Inferior parietal cortex (tissue), 1 donor: ENCODE results near the gene AOPEP.

Experiments
- DNase-seq: peaks from one replicate; pipeline ENCODE4 v3.0.0-alpha.2; 2016; ENCODE audit errors: extremely low spot score

Gene AOPEP

DNA sequence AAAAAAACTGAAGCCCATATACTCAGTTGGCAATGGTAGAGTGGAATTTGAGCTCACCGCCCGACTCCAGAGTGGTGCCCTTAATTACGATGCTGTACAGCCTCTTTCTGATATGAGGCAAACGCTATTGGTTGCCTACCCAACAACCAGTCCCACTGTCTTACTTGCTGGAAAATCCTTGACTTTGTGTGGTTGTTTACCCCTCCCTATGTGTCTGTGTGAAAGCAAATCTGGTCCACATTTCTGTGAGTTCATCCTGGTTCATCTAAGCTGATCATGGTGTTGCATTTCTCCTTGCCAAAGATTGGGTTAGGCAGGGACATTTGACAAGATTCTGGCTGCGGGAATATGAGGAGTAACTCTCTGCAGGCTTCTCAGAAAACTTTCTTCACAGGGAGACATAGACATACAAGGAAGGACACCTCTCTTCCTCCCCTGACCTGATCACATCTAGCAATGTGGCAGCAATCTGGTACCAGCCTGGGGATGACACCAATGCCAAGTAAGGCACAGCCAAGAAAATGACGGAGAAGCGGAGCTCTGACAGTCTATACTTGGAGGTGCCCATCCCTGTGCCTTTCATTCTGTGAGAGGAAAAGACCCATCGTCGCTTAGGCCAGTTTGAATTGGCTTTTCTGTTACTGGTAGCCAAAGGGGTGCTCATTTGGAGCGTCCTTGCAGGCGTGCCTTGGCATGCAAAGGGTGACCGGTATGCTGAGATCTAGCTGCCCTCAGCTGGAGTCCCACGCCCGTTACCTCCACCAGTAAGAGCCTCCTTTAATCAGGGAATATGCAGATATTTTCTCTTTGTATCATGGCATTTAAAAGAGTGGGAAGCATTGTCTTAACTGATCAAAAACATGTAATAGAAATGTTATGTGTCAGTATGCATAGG, 124.3 kb downstream of the AOPEP start:
- DNase-seq, result no peak

DNA sequence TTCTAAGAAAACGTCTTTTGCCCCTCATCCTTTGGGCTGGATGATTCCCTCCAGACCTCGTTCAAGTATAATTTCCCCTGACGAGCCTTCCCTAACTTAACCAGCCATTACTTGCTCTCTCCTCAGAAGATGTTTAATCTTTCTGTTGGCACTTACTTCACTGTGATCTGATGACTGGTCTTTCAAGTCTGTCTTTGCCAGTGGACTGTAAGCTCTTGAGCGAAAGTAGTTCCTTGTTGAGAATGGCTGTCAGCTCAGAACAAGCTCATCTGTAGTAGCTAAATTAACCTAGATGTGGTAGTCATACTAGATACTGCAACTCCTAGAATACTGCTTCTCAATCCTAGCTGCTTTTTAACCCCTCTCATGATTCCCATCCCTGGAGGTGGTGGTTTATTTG, 125.0 kb downstream of the AOPEP start:
- DNase-seq, result no peak

DNA sequence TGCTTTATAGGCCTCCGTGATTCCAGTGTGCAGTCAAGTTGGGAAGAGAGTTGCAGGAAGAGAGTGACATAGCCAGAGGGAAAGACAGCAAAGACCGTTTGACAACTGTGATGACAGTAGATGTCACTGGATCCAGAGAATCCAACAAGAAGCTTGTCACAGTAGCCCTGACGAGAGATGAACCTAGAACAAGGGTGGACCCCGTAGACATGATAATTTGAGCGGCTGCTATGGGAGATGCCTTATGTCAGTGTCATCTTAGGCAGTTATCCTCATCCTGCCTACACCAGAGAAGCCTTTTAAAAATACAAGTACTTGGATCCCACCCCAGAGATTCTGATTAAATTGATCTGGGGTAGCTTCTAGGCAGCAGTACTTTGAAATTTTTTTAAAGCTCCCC, 125.4 kb downstream of the AOPEP start:
- no peak for DNase-seq

DNA sequence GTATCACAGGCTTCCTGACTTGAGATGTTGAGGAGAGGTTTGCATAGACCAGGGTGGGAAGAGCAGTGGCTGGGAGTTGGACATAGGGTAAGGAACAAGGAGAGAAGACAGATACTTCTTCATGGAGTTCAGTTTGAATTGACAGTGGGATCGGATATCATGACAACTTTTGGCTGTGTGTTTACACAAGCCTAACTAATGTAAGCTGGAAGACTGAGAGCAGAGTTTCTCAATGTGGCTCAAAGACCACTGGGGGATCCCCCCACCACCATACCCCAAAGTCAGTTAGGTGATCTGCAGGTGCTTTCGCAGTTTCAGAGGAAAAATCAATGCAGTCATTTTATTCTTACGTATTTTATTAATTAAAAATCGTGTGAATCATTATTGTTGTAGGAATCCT, 125.9 kb downstream of the AOPEP start:
- DNase-seq, result no peak

DNA sequence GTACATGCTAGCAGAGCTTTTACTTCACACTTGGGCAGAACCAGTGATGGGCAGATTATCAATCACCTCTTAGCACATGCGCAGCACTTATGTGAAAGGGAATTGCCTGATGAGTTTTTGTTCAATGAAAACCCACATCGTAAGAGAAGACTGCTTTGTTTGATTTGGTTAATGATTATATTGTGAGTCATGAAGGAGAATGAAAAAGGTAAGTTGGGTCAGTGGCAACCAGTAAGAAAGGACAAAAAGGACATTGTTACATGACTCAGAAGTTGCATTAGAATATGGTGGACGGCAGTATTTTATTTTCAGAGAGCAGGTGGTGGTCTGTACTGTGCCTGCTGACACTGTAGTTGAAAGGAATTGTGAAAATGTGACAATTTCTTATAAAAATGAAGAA, 127.4 kb downstream of the AOPEP start:
- no peak for DNase-seq

DNA sequence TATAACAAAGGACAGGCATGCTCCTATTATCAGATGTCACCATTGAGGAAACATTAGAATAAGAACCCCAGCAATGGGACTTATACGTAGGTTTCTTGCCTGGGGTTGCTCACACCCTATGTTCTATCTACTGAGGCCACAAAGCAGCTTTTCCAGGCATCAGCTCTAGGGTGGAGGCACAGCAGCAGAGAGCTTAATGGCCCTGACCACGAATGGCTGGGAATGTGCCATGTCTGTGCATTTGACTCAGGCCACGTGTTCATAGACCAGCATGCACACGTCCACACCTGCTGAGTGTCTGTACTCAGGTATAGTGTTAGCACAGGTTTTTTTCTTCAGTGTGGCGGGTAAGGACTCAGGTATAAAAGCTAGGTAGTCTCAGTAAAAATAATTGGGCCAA, 129.4 kb downstream of the AOPEP start:
- DNase-seq, result no peak

DNA sequence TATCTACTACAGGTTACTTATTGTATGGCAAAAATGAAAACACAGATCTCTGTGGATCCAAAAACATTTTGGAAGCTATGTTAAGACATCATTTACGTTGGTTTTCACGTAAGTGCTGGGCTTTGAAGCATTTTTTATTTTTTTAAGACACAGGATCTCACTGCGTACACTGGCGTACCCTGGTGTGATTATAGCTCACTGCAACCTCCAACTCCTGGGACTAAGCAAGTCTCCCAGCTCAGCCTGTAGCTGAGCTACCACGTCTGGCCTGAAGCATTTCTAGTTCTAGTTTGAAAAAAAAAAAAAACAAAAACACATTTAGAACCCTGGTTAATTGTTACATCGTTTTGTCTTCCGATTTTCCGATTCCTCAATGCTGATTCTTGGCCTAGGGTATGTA, 131.3 kb downstream of the AOPEP start:
- no peak for DNase-seq

DNA sequence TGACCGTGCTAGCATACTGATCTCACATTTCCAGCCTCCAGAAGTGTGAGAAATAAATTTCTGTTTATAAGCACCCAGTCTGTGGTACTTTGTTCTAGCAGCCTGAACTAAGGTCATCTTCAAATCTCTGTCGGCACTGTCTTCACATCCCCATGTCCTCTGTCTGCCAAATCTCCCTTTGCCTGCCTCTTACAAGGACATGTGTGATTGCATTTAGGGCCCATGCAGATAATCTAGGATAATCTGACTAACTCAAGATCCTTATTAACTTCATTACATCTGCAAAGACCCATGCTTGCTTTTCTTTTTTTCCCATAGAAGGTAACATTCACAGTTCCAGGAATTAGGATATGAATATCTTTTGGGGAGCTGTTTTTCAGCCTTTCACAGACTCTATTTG, 132.7 kb downstream of the AOPEP start:
- no peak for DNase-seq

DNA sequence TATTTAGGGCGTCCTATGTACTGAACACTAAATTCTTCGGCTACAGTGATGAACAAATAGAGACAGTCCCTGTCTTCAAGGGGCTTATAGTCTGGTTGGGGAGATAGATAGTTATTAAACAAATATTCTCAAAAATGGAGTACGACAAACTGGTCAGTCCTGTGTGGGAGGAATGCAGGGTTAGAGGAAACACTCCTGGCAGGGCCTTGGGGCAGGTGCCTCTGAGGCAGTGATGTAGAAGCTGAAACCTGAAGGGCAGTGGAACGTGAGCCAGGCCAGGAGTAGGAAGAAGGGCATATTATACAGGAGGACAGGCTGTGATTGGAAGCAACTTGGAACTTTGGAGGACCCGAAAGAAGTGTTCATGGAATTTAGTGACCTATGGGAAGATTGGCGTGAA, 133.4 kb downstream of the AOPEP start:
- DNase-seq, result no peak

DNA sequence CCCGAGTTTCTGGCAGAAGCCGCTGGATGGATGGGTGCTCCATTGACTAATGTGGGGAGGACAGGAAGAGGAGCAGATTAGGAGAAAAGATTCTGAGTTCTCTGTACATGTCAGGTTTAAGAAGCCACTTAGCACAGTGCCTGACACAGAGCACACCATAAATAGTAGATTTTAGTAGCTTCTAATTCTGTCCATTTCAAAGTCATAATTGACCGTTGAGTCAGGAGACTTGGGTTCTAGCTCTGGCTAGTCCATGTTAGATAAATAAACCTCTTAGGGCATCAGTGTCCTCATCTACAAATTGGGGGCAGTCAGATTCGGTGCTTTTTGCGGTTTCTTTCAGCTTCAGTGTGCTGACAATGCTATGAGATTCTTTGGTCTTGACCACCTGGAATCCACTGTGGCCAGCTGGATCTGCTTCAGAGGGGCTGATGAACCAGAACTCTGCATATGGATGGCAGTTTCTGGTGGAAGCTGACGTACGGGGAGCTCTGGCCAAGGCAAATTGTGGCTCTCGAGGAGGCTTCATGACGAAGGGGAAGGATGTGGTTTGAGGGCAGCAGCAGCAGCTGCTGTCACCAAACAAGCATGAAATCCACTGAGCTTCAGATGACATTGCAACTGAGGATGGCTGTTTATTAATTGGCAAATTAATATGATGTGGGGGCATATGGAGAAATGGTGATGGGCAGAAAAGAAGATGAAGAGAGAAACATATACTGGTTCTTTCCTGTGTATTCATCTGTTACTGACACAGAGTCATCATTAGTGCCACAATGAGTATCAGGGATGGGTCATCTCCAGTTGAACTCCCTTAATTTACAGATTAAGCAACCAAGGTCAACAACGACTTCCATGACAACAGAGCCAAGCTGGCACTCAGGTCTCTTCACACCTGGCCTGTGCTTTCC, 134.4 kb downstream of the AOPEP start:
- DNase-seq, result no peak

DNA sequence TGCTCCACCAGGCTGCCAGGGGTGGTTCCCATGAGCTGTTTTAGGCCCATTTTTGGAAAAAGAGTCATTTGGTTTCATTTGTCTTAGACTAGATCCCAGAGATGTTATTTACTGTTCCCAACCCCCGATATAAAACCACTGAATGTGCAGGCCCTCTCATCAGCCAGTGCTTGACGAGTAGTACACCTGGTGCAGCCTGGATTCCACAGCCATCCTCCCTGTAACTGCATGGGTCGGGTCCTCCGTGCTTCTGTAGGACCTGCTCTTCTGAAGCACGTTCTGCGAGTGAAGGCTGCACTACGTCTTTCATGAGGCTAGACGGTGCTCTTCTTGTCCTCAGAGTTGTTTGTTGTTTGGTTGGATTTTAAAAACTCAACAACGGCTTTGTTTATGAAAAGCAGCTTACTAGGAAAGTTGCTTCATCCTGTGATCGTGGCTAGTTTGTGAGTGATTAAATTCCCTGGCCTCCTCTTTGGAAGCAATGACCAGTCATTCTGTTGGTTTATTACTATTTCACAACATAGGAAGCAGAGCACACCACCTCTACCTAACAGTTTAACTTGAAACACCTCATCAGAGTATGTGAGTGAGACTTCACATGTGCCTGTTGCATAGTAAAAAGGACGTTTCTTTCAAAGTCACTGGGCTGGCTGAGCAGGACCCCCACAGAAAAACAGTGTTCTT, 135.2 kb downstream of the AOPEP start:
- no peak for DNase-seq

DNA sequence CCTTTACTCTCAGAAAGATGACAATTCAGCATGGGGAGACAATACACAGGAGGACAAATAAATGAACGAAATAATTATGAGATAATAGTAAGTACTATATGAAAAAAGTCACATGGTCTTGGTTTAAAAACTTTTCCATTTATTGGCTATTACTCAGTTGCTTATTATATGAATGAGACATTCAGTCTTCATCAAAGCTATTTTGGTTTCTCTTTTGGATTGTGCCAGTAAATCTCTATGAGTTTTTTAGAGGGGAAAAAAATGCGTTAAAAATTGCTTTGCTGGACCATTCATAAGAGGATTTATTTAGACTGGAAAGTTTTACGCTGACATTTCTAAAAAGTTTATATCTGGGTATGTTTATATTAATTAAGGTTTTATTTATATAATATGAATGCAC, 137.7 kb downstream of the AOPEP start:
- DNase-seq, result no peak

DNA sequence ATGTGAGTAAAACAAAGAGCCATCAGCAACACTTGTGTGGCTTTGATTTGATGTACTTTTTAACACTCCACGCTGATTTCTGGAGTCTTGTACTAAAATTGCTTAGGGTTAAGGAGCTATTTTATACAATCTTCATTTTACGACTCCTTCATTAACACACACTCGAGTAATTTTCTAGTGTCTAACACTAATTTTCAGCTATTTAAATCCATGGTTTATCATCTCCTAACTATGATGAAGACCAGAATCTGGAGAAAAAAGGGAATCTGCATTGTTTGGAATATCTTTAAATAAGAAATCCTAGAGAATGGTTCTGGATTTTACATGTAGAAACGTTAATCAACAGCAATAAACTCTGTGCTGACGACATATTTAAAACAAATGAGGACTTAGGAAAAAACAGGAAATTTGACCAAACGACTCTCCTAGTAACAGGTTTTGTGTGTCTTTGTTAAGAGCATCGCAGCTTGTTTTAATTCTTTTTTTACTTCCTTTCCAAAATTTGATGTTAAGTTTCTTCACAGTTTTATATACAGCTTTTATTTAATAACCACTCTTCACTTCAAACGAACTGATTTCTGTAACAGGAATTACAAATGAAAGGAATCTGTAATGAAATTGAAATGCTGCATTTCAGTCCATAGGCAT, 138.5 kb downstream of the AOPEP start:
- DNase-seq, result no peak

DNA sequence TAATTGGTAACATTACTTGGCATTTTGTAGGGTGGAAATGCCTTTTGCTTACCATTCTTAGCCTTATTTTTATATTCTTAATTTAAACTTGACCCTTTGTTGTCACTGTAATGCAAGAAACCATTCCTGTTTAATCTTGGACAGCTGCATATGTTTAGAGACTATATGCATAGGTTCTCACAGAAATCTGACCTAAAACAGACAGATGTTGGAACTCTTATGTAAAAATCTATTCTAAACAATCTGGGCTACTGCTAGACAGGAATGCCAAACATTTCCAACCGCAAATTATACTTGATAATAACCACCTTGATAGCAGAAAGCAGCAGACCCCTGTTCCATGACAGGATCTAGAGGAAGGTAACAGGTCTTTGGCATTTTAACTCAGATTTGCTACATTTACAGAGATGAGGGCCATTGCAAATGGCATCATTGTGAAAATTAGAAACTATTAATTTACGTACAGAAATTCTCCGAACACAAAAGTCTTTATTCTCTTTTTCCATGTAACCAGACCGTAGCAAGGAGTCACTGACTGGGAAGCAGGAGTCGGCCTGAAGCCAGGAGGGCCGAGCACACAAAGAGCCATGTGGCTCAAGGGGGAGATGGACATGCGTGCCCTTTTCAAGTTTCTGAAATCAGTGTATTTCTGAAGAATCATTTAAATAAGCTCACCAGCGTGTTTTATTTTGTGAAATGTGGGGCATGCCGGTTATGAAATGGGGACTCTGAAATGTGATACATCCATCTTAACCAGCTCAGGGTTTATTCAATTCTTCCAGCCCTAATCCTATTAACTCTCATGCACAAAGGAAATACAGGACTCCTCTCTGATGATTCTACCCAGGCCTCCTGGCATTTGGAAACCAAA, 139.3 kb downstream of the AOPEP start:
- DNase-seq, result peak; percentile 57

DNA sequence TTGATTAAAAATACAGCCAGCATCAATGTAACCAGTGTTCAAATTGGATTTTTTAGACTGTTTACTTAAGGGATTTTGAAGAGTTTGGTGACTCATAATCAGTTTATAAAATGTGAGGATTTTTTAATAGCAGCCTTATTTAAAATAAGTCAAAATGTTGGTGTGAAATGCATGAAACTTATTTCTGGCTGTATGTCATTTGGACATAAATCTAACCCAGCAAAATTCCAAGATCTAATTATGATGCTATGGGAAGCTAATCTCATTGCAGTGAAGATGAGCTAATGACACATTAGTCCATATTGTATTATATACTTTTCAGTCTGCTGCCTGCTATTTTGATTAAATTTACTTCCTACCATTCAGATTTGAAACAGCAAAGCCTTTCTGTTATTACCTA, 140.3 kb downstream of the AOPEP start:
- DNase-seq, result no peak

DNA sequence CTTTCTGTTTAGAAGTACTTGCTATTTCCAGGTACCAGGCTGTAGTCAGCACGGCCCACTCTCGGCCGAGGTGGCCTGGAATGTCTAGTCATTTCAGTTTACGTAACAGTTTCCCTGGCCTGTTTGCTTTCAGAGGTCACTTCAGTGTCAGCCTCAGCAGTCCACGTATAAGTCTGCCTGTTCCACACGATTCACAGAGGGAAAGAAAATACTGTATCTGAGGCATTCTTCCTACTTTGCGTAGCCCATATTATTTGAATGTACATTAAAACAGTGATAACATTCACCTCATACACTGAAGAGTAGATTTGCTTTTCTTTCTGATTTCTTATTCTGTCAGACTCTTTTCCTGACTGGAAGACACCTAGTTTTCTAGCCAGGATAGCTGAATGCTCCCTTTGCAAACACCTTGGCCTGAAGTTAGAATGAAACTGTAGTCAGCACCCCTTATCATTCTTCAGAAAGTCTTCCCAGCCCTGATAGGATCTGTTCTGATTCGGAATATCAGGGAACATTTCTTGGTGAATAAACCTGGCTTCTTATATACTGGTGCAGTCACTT, 140.9 kb downstream of the AOPEP start:
- DNase-seq, result peak; percentile 52

DNA sequence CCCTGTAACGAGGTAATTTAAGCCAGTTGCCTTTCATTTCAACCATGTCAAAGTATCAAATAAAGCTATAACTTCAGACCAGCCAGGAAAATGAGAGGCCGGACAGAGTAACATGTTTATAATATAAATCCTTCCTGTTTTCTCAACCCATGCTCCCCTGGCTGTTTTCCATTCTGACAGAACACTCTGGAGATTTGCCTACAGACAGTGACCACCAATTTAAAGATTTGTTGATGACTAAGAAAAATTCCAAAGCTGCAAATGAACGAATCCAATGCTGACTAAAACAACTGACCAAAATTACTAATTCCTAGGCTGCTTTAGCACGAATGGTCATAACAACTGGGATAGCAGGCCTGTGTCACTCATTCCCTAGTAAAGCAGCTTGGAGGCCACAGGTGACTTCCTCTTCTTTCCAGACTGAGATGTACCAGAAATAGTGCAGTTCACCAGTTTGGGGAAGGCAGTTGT, 141.4 kb downstream of the AOPEP start:
- no peak for DNase-seq

DNA sequence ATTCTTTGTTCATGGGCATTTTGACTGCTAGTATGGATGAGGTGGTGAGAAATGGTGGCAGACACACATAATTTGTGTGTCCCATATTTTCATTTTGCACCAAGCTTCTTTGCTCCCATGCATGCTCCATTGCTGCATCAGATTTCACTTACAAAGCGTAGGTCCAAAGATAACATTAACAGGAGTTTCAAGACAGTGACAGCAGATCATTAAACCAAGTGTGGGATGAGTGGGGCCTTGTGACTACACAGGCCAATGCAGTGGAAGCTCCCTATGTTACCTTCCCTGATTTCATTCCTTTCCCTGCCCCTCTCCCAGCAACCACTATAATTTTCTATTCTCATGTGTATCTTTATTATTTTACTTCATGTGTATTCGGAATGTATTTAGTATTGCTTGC, 142.0 kb downstream of the AOPEP start:
- DNase-seq, result no peak

DNA sequence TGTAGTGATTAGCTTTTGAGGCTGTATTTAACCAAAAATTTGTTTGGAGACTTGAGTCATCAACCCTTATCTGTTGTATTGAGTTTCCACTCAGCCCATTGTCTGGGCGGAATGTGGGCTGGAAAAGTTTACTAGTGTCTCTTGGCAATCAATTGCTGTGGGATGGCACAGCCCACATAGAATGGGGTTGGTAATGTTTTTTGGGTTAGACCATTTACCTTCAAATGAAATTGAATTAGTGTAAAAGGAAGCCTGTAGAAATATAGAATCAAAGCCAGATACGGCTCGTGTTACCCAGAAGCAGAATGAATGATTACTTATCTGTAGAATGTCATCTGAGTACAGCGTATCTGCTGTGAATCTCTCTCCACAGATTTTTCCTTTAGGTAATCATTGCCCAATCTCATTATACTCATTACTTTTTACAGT, 142.9 kb downstream of the AOPEP start:
- no peak for DNase-seq

DNA sequence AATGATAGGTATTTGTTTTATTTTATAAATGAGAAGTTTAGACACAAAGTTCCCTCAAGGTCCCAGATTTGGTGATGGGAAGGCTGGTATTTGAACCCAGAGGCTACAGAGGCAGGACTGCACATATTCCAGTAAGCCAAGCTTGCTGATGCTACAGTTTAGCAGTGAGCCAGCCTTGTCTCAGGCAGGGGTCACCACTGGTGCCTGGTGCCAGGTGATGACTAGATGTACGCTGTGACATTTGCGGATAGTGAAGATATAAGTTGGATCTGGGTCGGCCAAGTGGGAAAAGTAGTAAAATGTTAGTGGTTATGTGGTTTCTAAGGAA, 143.9 kb downstream of the AOPEP start:
- DNase-seq, result no peak
